Neural cell (in vitro differentiated cells): ENCODE data around the gene LGALS1. TPM values are rescaled to one million over a fixed set of nuclear protein-coding genes. Genes with fewer than 3 reads are reported as not detected.

ENCODE experiments used
- H2AFZ ChIP-seq: fragments of 200-600, 300-800 bp; sonication (generic), shearing (Covaris generic); 2 replicates; pipeline ENCODE4 v1.6.0; 2014; ENCODE audit warnings: low read depth, mild to moderate bottlenecking, antibody characterized with exemption, low read length, moderate library complexity
- H3F3A ChIP-seq: fragments of 200-600 bp; shearing (Covaris generic); 2 replicates; pipeline ENCODE4 v1.6.1; 2016; ENCODE audit warnings: mild to moderate bottlenecking, moderate library complexity, mixed read lengths, antibody characterized with exemption, low read length; ENCODE audit not compliant: insufficient read depth, poor library complexity, severe bottlenecking
- H3K27ac ChIP-seq: fragments of 200-600, 300-800 bp; sonication (generic), shearing (Covaris generic); 2 replicates; pipeline ENCODE4 v1.5.1; 2014; ENCODE audit warnings: mild to moderate bottlenecking, low read length, moderate library complexity
- H3K27me3 ChIP-seq: fragments of 300-800, 200-600 bp; sonication (generic), shearing (Covaris generic); 2 replicates; pipeline ENCODE4 v1.6.0; 2014; ENCODE audit warnings: mild to moderate bottlenecking, low read depth, low read length, moderate library complexity; ENCODE audit not compliant: insufficient read depth
- H3K36me3 ChIP-seq: fragments of 300-800, 200-600 bp; sonication (generic), shearing (Covaris generic); 2 replicates; pipeline ENCODE4 v1.5.1; 2014; ENCODE audit warnings: mild to moderate bottlenecking, antibody characterized with exemption, low read length, moderate library complexity; ENCODE audit not compliant: insufficient read depth
- H3K4me2 ChIP-seq: fragments of 300-800, 200-600 bp; sonication (generic), shearing (Covaris generic); 2 replicates; pipeline ENCODE4 v1.6.0; 2014; ENCODE audit warnings: mild to moderate bottlenecking, low read length
- H3K4me3 ChIP-seq: fragments of 300-800, 200-600 bp; sonication (generic), shearing (Covaris generic); 2 replicates; pipeline ENCODE4 v1.5.1; 2014; ENCODE audit warnings: mild to moderate bottlenecking, low read length, moderate library complexity
- H3K79me2 ChIP-seq: fragments of 200-600 bp; shearing (Covaris generic); replicated peaks from 2 replicates; pipeline ENCODE4 v1.6.0; 2014; ENCODE audit warnings: mild to moderate bottlenecking, low read length, moderate library complexity; ENCODE audit not compliant: insufficient read depth
- H3K9ac ChIP-seq: fragments of 300-800, 200-600 bp; sonication (generic), shearing (Covaris generic); 2 replicates; pipeline ENCODE4 v1.6.1; 2016; ENCODE audit warnings: mild to moderate bottlenecking, low read length, mixed read lengths
- H3K9me2 ChIP-seq: fragments of 200-600 bp; shearing (Covaris generic); 2 replicates; pipeline ENCODE4 v1.6.1; 2016; ENCODE audit warnings: mild to moderate bottlenecking, low read length, mixed read lengths; ENCODE audit not compliant: insufficient read depth
- H3K9me3 ChIP-seq: fragments of 200-600, 300-800 bp; sonication (generic), shearing (Covaris generic); 2 replicates; pipeline ENCODE4 v1.6.1; 2016; ENCODE audit warnings: mild to moderate bottlenecking, mixed run types, low read length, moderate library complexity, mixed read lengths
- H4K20me1 ChIP-seq: fragments of 200-600 bp; shearing (Covaris generic); 2 replicates; pipeline ENCODE4 v1.6.1; 2016; ENCODE audit warnings: mild to moderate bottlenecking, mixed run types; ENCODE audit not compliant: insufficient read depth
- EP300 ChIP-seq: fragments of 450-650 bp; conservative IDR thresholded peaks from 2 replicates; pipeline ENCODE4 v1.6.1; 2014; ENCODE audit warnings: antibody characterized with exemption, mild to moderate bottlenecking, moderate library complexity; ENCODE audit not compliant: poor library complexity, severe bottlenecking
- EZH2 ChIP-seq: fragments of 200-600, 300-800 bp; shearing (Covaris generic), sonication (generic); IDR thresholded peaks from 2 replicates; pipeline ENCODE4 v1.6.1; 2014; ENCODE audit warnings: antibody characterized with exemption, low read length, borderline replicate concordance, mild to moderate bottlenecking; ENCODE audit not compliant: insufficient read depth, poor library complexity, severe bottlenecking
- MXI1 ChIP-seq: fragments of 450-650 bp; conservative IDR thresholded peaks from 2 replicates; pipeline ENCODE4 v1.6.1; 2014; ENCODE audit warnings: antibody characterized with exemption, mild to moderate bottlenecking; ENCODE audit not compliant: poor library complexity, severe bottlenecking
- POLR2AphosphoS5 ChIP-seq: IDR thresholded peaks from 2 replicates; pipeline ENCODE4 v1.6.1; 2012
- RAD21 ChIP-seq: fragments of 450-650 bp; conservative IDR thresholded peaks from 2 replicates; pipeline ENCODE4 v1.6.1; 2014; ENCODE audit warnings: antibody characterized with exemption, mild to moderate bottlenecking, moderate library complexity
- SMC3 ChIP-seq: fragments of 450-650 bp; conservative IDR thresholded peaks from 2 replicates; pipeline ENCODE4 v1.6.1; 2014; ENCODE audit warnings: antibody characterized with exemption, mild to moderate bottlenecking, moderate library complexity; ENCODE audit not compliant: poor library complexity
- TAF1 ChIP-seq: IDR thresholded peaks from 2 replicates; pipeline ENCODE4 v1.6.1; 2012; ENCODE audit warnings: low read depth
- polyA plus RNA-seq: library from polyadenylated mRNA; depleted of rRNA; stranded (reverse); fragments of >200 nt; gene quantifications from 2 replicates; pipeline ENCODE4 v1.2.3, GENCODE V29; 2014
- TF ChIP-seq, protein P1 (sequence below): fragments of 450-650 bp; IDR thresholded peaks from 2 replicates; pipeline ENCODE4 v1.5.1; 2014; ENCODE audit warnings: antibody characterized with exemption, mild to moderate bottlenecking, moderate library complexity; ENCODE audit not compliant: poor library complexity, severe bottlenecking
- TF ChIP-seq, protein P2 (sequence below): IDR thresholded peaks from 2 replicates; pipeline ENCODE4 v1.6.1; 2012; ENCODE audit warnings: borderline replicate concordance

LGALS1 gene
- polyA plus RNA-seq, 1 donor from 2014 or later: not detected

DNA sequence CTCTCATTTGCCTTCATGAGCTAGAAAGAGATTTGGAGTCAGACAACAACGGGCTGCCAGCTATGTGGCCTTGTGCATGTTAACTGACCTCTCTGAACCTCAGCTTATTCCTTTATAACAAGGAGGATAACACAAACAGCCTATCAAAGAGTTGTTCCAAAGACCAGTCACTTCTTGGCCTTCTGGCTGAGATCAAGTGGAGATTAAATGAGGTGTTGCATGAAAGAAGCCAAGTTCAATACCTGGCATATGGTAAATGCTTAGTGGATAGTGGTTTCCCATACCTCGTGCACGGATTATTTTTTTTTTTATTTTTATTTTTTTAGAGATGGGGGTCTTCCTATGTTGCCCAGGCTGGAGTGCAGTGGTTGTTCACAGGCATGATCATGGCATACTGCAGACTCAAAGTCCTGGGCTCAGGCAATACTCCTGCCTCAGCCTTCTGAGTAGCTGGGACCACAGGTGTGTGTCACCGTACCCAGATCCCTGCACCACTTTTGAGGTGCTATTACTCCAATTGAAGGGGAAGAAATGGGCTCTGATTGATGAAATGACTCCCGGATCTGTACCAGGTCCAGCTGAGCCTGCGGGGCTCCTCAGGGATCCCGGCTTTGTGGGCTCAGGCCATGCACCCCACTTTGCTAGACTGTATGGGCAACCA, 4.9 kb downstream of the LGALS1 start:
- no peaks in the 10 kb centered on the region for H3K27me3 ChIP-seq
- no peak overlapping the region for H3K27ac ChIP-seq
- H3K9me3 ChIP-seq: no peaks in the 10 kb centered on the region
- TF ChIP-seq POLR2AphosphoS5 (no peak), SMC3 (no peak), EP300 (no peak), TAF1 (no peak), MXI1 (no peak), EZH2 (no peak), RAD21 (no peak)
- TF ChIP-seq, protein P1, sequence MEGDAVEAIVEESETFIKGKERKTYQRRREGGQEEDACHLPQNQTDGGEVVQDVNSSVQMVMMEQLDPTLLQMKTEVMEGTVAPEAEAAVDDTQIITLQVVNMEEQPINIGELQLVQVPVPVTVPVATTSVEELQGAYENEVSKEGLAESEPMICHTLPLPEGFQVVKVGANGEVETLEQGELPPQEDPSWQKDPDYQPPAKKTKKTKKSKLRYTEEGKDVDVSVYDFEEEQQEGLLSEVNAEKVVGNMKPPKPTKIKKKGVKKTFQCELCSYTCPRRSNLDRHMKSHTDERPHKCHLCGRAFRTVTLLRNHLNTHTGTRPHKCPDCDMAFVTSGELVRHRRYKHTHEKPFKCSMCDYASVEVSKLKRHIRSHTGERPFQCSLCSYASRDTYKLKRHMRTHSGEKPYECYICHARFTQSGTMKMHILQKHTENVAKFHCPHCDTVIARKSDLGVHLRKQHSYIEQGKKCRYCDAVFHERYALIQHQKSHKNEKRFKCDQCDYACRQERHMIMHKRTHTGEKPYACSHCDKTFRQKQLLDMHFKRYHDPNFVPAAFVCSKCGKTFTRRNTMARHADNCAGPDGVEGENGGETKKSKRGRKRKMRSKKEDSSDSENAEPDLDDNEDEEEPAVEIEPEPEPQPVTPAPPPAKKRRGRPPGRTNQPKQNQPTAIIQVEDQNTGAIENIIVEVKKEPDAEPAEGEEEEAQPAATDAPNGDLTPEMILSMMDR: no peak
- TF ChIP-seq, protein P2, sequence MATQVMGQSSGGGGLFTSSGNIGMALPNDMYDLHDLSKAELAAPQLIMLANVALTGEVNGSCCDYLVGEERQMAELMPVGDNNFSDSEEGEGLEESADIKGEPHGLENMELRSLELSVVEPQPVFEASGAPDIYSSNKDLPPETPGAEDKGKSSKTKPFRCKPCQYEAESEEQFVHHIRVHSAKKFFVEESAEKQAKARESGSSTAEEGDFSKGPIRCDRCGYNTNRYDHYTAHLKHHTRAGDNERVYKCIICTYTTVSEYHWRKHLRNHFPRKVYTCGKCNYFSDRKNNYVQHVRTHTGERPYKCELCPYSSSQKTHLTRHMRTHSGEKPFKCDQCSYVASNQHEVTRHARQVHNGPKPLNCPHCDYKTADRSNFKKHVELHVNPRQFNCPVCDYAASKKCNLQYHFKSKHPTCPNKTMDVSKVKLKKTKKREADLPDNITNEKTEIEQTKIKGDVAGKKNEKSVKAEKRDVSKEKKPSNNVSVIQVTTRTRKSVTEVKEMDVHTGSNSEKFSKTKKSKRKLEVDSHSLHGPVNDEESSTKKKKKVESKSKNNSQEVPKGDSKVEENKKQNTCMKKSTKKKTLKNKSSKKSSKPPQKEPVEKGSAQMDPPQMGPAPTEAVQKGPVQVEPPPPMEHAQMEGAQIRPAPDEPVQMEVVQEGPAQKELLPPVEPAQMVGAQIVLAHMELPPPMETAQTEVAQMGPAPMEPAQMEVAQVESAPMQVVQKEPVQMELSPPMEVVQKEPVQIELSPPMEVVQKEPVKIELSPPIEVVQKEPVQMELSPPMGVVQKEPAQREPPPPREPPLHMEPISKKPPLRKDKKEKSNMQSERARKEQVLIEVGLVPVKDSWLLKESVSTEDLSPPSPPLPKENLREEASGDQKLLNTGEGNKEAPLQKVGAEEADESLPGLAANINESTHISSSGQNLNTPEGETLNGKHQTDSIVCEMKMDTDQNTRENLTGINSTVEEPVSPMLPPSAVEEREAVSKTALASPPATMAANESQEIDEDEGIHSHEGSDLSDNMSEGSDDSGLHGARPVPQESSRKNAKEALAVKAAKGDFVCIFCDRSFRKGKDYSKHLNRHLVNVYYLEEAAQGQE: no peak
- H3K36me3 ChIP-seq: no peaks in the 10 kb centered on the region
- H2AFZ ChIP-seq: no peak overlapping the region
- no peak overlapping the region for H3K4me3 ChIP-seq
- H3K9ac ChIP-seq: no peak overlapping the region
- H3K4me2 ChIP-seq: no peak overlapping the region
- no peaks in the 10 kb centered on the region for H3F3A ChIP-seq
- H3K9me2 ChIP-seq: no peaks in the 10 kb centered on the region
- no peaks in the 10 kb centered on the region for H4K20me1 ChIP-seq
- no peaks in the 10 kb centered on the region for H3K79me2 ChIP-seq

DNA sequence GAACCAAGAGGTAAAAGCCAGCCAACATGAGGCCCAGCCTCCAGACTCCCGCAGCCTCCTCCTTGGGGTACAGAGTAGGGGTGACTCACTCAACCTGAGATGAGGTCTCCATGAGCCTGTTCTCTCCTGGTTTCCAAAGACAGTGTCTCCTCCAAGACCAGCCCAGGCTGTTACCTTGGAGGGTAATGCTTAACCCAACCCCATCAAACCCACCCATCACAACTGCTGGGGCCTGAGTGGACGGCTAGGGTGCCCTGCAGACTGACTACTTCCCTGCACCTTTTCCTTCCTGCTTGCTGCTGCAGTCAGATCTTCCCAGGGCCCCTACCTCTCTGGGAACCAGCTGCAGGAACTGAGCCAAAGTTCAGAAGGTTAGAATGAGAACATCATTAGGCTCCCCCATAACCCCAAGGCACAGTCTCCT, 5.6 kb downstream of the LGALS1 start:
- no peaks in the 10 kb centered on the region for H3K79me2 ChIP-seq
- H3K27ac ChIP-seq: no peak overlapping the region
- H4K20me1 ChIP-seq: no peaks in the 10 kb centered on the region
- H3F3A ChIP-seq: no peaks in the 10 kb centered on the region
- TF ChIP-seq, protein P1: no peak
- no peak for TF ChIP-seq TAF1
- no peak for TF ChIP-seq EZH2
- TF ChIP-seq EP300: no peak
- TF ChIP-seq RAD21: no peak
- TF ChIP-seq, protein P2: no peak
- TF ChIP-seq POLR2AphosphoS5: no peak
- no peak for TF ChIP-seq SMC3
- TF ChIP-seq MXI1: no peak
- H3K4me2 ChIP-seq: no peak overlapping the region
- H3K9me2 ChIP-seq: no peaks in the 10 kb centered on the region
- no peak overlapping the region for H3K9ac ChIP-seq
- H3K36me3 ChIP-seq: no peaks in the 10 kb centered on the region
- H3K4me3 ChIP-seq: no peak overlapping the region
- no peak overlapping the region for H2AFZ ChIP-seq
- no peaks in the 10 kb centered on the region for H3K9me3 ChIP-seq
- H3K27me3 ChIP-seq: no peaks in the 10 kb centered on the region
